Measurements from ENCODE around the gene ARHGEF26. TPM values are rescaled to one million over a fixed set of nuclear protein-coding genes. Genes with fewer than 3 reads are reported as not detected.

ARHGEF26 gene
- total RNA-seq, 1 donor from 2014 or later: 23.9 TPM

- DNase-seq (ENCODE audit: low spot score) (no peak), ATAC-seq (no peak)
- intact Hi-C loops (cut with DNase I): no loop called here
Measured at GRCh38 chr3:154228561-154229216, 107.5 kb downstream of the ARHGEF26 start.

GRCh38 chr3:154229217-154229590, 108.0 kb downstream of the ARHGEF26 start:
- no peak for ATAC-seq
- intact Hi-C loops (cut with DNase I): no loop called here

GRCh38 chr3:154235330-154235729, 114.1 kb downstream of the ARHGEF26 start:
- intact Hi-C loops (cut with DNase I): no loop called here
- DNase-seq (ENCODE audit: low spot score): no peak
- ATAC-seq: no peak

More at GRCh38 chr3:154229217-154229590, 108.0 kb downstream of the ARHGEF26 start:
- no peak for DNase-seq (ENCODE audit: low spot score)

GRCh38 chr3:154236331-154236730, 115.1 kb downstream of the ARHGEF26 start:
- intact Hi-C loops (cut with DNase I): no loop called here
- no peak for ATAC-seq
- no peak for DNase-seq (ENCODE audit: low spot score)

GRCh38 chr3:154240235-154240634, 119.0 kb downstream of the ARHGEF26 start:
- ATAC-seq (no peak), DNase-seq (ENCODE audit: low spot score) (no peak)
- intact Hi-C loops (cut with DNase I): no loop called here

GRCh38 chr3:154241496-154241895, 120.3 kb downstream of the ARHGEF26 start:
- intact Hi-C loops (cut with DNase I): no loop called here
- DNase-seq (ENCODE audit: low spot score) (no peak), ATAC-seq (no peak)

GRCh38 chr3:154242766-154243165, 121.6 kb downstream of the ARHGEF26 start:
- ATAC-seq (no peak), DNase-seq (ENCODE audit: low spot score) (no peak)
- intact Hi-C loops (cut with DNase I): no loop called here

GRCh38 chr3:154243353-154243752, 122.2 kb downstream of the ARHGEF26 start:
- DNase-seq (ENCODE audit: low spot score): no peak
- peak; percentile 52 for ATAC-seq
- intact Hi-C loops (cut with DNase I): no loop called here

GRCh38 chr3:154244644-154245043, 123.5 kb downstream of the ARHGEF26 start:
- DNase-seq (ENCODE audit: low spot score): no peak
- intact Hi-C loops (cut with DNase I): no loop called here
- ATAC-seq: no peak

GRCh38 chr3:154247806-154248415, 126.7 kb downstream of the ARHGEF26 start:
- no peak for ATAC-seq
- intact Hi-C loops (cut with DNase I): no loop called here
- no peak for DNase-seq (ENCODE audit: low spot score)

- DNase-seq (ENCODE audit: low spot score): no peak
- no peak for ATAC-seq
- intact Hi-C loops (cut with DNase I): loop anchor here (10.0 kb wide), 2 partner anchors 155 to 235 kb away; no protein-coding TSS in a partner anchor
Measured at GRCh38 chr3:154250291-154250690, 129.1 kb downstream of the ARHGEF26 start.

- intact Hi-C loops (cut with DNase I): loop anchor here (10.0 kb wide), 2 partner anchors 157 to 237 kb away; no protein-coding TSS in a partner anchor
- DNase-seq (ENCODE audit: low spot score) (no peak), ATAC-seq (no peak)
Measured at GRCh38 chr3:154251610-154252009, 130.4 kb downstream of the ARHGEF26 start.

- DNase-seq (ENCODE audit: low spot score): peak; percentile 97
- intact Hi-C loops (cut with DNase I): loop anchor here (10.0 kb wide), 2 partner anchors 158 to 238 kb away; no protein-coding TSS in a partner anchor
- peak; percentile 94 for ATAC-seq
Measured at GRCh38 chr3:154252759-154253638, 131.8 kb downstream of the ARHGEF26 start.

GRCh38 chr3:154254527-154254926, 133.3 kb downstream of the ARHGEF26 start:
- no peak for ATAC-seq
- DNase-seq (ENCODE audit: low spot score): no peak
- intact Hi-C loops (cut with DNase I): loop anchor here (10.0 kb wide), 2 partner anchors 160 to 240 kb away; no protein-coding TSS in a partner anchor

- intact Hi-C loops (cut with DNase I): no loop called here
- ATAC-seq (no peak), DNase-seq (ENCODE audit: low spot score) (no peak)
Measured at GRCh38 chr3:154273381-154273780, 152.2 kb downstream of the ARHGEF26 start.

GRCh38 chr3:154274348-154274747, 153.2 kb downstream of the ARHGEF26 start:
- ATAC-seq: no peak
- intact Hi-C loops (cut with DNase I): no loop called here
- no peak for DNase-seq (ENCODE audit: low spot score)

- DNase-seq (ENCODE audit: low spot score) (no peak), ATAC-seq (no peak)
- intact Hi-C loops (cut with DNase I): no loop called here
Measured at GRCh38 chr3:154275292-154275691, 154.1 kb downstream of the ARHGEF26 start.

GRCh38 chr3:154275965-154276364, 154.8 kb downstream of the ARHGEF26 start:
- DNase-seq (ENCODE audit: low spot score) (no peak), ATAC-seq (no peak)
- intact Hi-C loops (cut with DNase I): no loop called here

- intact Hi-C loops (cut with DNase I): no loop called here
- ATAC-seq: no peak
- DNase-seq (ENCODE audit: low spot score): no peak
Measured at GRCh38 chr3:154280161-154280560, 159.0 kb downstream of the ARHGEF26 start.

- DNase-seq (ENCODE audit: low spot score): no peak
- ATAC-seq: no peak
- intact Hi-C loops (cut with DNase I): no loop called here
Measured at GRCh38 chr3:154285221-154285620, 164.0 kb downstream of the ARHGEF26 start.
